Dedifferentiated amniotic fluid mesenchymal stem cell (primary cell): ENCODE measurements around the gene CBX1.
"Not testable (repeated sequence)": the region's sequence is repeated elsewhere in the genome, so short reads cannot be mapped to it uniquely, and the experiment has no call there.

Experiments
- DNase-seq: peaks from one replicate; pipeline ENCODE4 v3.0.0-alpha.2; 2016; ENCODE audit errors: extremely low spot score

Gene CBX1

DNA sequence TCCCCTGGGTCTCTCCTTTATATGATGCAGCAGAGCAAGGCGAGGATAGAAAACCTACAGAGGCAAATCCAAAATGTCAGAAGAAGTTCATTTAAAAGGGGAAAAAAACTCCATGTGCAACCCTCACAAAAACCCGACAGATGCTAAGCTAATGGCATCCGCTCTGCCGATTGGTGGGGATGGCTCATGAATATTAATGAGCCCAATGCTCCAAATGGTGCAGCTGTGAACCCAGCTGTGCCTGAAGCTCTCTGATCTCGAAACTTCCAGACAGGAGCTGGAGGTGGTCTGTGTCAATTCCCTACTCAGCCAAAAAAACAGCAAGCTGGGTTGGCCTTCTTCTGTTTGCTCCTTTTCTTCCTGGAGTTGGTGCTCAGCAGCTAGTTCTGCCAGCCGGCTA is 21.8 kb upstream of the CBX1 start:
- DNase-seq, result no peak

DNA sequence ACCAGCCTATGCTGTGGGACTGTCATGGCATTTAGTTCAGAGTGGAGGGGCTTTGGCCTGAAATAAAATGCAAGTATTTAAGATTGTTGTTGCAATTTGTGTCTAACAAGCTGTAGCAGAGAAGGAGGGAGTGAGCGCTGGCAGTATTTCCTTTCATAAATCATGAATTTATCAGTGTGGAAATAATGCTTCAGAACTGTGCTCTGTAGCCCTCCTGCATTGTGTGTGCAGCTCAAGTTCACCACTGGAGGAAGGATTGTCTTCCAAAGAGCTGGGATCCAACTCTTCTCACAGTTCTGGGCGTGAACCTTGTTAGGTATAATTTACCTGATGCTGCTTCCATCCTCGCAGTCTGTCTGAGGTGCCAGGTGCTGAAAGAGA is 21.4 kb upstream of the CBX1 start:
- no peak for DNase-seq

DNA sequence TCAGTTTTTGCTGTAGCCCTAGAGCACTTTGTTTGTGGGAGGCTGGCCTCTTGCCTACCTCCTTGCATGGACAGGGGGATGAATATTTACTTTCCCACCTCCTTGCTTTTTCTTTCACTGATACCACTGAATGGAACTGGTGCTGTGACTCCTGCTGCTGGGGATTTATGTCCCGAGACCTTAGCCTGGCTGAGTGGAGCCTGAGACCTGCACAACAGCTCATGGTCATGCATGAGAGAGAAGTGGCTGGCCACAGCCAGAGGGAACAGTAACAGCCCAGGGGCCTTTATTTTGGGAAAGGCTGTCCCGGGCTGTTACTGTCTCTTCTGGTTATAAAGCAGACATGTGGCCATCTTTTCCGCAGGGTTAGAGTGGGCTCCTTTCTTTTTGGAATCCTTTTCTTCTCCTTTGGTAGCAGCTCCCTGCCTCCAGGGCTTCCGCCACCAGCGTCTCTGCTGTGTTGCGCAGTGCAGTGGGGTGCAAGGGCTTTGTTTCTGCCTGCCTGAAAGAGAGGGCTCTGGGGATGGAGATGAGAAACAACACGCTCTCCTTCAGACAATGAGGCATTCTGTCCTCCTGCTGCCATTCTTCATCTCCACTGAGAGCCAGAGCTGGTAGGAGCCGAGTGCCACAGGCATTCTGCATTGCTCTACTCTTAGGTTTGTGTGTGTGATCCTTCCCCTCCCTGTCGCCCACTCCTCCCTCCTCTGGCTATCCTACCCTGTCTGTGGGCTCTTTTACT is 20.8 kb upstream of the CBX1 start:
- no peak for DNase-seq

DNA sequence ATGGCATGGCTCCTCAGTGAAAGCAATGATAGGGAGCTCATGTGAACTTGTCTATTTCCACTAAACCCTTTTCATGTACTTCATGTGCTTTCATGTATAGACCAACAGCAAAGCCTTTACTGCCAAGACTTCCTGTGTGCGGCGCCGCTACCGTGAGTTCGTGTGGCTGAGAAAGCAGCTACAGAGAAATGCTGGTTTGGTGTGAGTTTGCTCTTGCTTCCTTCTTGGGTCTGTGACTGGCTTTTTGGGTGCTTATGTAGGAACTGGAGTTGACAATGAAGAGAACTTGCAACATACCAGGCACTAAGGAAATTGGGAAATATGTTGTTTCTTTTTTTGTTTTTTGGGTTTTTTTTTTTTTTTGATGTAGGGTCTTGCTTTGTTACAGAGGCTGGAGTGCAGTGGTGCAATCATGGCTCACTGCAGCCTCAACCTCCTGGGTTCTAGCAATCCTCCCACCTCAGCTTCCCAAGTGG is 12.0 kb upstream of the CBX1 start:
- DNase-seq, result no peak

DNA sequence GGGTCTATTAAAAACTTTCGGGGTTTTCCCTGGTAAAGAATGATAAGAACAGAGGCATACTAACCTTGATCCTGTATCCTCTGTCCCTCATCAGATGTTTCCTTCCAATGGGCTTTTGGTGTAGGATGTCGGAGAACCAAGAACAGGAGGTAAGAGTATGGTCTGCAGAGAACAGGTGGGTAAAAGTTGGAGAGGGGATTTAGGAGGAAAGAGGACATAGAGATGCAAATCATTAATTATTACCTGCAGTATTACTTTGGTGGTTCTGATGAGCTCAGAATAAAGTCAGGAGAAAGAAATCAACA is 10.6 kb upstream of the CBX1 start:
- no peak for DNase-seq

GRCh38 chr17:48110761-48111160 is 9.5 kb upstream of the CBX1 start:
- no peak for DNase-seq

GRCh38 chr17:48107137-48108055 is 6.1 kb upstream of the CBX1 start, which contains the start of gene SNX11:
SNX11 (plus strand) TSS chr17:48107766; CDS start chr17:48112044, 4,278 bp downstream.
- DNase-seq, result peak; percentile 81

GRCh38 chr17:48106802-48107136 is 5.5 kb upstream of the CBX1 start:
- DNase-seq, result no peak

GRCh38 chr17:48104440-48104839 is 3.2 kb upstream of the CBX1 start:
- DNase-seq, result no peak

DNA sequence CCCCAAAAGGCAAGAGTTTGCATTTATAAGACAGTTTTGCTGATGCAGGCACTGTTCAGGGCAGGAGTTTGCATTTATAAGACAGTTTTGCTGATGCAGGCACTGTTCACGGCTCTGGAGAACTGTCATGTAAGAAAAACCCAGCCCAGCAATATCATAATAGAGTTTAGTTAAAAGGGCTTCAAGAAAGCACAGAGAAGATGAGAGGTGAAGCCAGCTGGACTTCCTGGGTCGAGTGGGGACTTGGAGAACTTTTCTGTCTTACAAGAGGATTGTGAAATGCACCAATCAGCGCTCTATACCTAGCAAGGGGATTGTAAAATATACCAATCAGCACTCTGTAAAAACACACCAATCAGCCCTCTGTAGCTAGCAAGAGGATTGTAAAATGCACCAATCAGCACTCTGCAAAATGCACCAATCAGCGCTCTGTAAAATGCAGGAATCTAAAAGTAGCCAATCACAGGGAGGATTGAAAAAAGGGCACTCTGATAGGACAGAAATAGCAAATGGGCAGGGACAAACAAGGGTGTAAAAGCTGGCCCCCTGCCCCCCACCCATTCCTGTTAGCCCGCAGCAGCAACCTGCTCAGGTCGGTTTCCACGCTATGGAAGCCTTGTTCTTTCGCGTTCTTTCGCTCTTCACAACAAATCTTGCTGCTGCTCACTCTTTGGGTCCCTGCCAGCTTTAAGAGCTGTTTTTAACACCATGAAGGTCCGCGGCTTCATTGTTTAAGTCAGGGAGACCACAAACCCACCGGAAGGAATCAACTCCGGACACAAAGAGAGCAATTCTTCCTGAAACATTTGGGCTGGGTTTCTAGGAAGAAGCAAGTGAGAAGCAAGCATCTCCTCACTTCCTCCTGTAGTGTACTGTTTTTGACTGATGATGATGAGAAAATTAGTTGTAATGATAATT is 1.8 kb upstream of the CBX1 start:
- no peak for DNase-seq

GRCh38 chr17:48102043-48102750 is 919 bp upstream of the CBX1 start:
- no peak for DNase-seq

GRCh38 chr17:48100591-48101011 is 677 bp downstream of the CBX1 start:
- DNase-seq, result peak; percentile 59

DNA sequence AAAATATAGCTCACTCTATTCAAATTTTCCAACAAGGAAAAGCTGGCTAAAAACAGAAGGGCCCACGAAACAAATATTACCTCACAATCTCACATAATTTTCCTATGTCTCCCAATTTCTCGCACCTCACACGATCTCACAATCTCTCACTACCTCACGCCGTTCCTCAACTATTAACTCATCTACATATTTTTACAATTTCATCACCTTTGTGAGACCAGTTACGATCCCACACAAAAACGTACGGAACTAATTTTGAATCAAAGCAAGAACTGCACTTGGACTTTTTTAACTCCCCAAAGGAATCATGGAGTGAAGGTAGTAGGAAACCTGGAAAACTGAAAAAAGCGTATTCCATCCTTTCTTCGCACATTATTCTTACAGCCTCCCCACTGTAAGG is 1.1 kb downstream of the CBX1 start:
- peak; percentile 38 for DNase-seq

DNA sequence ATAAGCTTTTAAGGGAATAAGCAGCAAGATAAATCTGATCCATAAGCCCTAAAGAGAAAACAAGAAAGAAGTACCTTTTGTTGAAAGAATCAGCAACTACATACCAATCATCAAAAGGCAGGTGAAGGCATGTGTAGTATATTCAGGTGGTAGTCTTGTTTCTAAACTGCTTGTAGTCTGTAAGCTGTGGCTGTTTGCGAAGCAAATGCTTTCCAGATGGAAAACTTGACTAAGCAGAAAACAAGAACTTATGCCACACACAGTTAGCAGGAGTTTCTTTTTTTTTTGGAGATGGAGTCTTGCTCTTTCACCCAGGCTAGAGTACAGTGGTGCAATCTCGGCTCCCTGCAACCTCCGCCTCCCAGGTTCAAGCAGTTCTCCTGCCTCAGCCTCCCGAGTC is 5.7 kb downstream of the CBX1 start:
- no peak for DNase-seq

DNA sequence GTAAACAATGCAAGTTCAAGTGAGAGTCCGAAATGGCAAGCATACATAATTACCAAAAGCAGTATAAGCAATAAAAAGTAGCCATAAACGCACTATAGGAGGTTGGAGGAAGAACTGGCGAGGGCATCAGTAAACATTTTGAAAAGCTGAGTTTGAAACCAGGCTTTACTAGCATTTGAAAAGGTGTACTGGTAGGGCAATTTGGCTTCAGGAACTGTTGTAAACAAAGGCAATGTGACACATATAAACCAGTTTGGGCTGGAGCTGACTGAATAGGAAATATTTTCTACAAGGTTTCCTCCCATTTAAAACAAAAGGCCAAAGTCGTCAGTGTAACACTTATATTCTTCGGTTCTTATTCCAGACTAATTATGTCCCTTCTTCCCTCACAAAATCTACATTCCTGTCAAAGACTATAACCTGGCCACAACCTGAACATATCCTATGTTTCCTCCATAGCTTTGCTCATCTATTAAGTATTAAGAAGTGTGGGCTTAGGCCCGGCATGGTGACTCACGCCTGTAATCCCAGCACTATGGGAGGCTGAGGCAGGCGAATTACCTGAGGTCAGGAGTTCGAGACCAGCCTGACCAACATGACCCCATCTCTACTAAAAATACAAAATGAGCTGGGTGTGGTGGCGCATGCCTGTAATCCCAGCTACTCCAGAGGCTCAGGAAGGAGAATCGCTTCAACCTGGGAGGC is 7.8 kb downstream of the CBX1 start:
- DNase-seq, result no peak

DNA sequence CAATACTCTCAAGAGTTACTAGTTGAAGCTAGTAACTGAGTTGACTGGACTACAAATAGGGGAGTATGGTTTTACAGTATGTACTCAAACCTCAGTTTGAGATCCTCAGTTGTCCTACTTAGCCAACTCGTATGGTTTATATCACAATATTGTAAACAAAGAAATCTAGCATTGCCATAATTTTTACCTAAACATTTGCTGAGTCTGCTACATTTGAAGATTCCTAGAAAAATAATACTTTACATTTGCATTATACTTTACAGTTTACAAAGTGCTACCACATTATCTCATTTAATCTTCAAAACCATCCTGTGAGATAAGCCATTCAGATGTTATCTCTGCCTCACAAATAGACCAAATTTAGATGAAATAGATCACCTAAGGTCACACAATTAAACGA is 16.3 kb downstream of the CBX1 start:
- DNase-seq, result no peak

GRCh38 chr17:48081858-48082257 is 19.4 kb downstream of the CBX1 start:
- DNase-seq, result no peak

DNA sequence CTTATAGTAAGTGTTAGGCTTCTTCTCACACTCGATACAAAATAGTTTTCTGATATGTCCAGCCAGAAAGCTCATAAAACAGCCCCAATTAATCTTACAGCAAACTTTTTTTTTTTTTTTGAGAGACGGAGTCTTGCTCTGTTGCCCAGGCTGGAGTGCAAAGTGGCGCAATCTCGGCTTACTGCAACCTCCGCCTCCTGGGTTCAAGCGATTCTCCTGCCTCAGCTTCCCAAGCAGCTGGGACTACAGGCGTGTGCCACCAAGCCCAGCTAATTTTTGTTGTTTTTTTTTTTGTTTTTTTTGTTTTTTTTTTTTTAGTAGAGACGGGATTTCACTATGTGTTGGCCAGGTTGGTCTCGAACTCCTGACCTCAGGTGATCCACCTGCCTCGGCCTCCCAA is 24.1 kb downstream of the CBX1 start:
- DNase-seq, result not testable (repeated sequence)

- peak; percentile 89 for DNase-seq
Measured at GRCh38 chr17:48074322-48075081, 26.8 kb downstream of the CBX1 start.

- DNase-seq, result not testable (repeated sequence)
Measured at GRCh38 chr17:48073566-48074094, 27.6 kb downstream of the CBX1 start.
